Stomach (tissue), 4 donors: Measurements from ENCODE around the gene CAMSAP1.

Source experiments
- CTCF ChIP-seq, 7 experiments: fragments of 450-650 bp in 4 of 7; fragments of 200-600 bp in 3 of 7; sonication (generic) in 3 of 7; IDR thresholded peaks; one replicate each; pipeline ENCODE4 v1.5.1; 2016 to 2019; ENCODE audit warnings: antibody characterized with exemption in 7 of 7, control low read depth in 2 of 7, mild to moderate bottlenecking in 1 of 7
- POLR2A ChIP-seq, 4 donors: fragments of 450-650 bp; IDR thresholded peaks; one replicate each; pipeline ENCODE4 v1.6.1; 2016; ENCODE audit warnings: antibody characterized with exemption in 4 of 4, control low read depth in 2 of 4, mild to moderate bottlenecking in 1 of 4, moderate library complexity in 1 of 4
- POLR2AphosphoS5 ChIP-seq, 3 donors: sonication (generic); formaldehyde crosslinking; IDR thresholded peaks; one replicate each; pipeline ENCODE4 v1.6.1; 2016; ENCODE audit warnings: antibody characterized with exemption in 3 of 3

- TF ChIP-seq CTCF (IDR thresholded peaks at IDR 0.05) (no peak), POLR2AphosphoS5 (IDR thresholded peaks at IDR 0.05) (no peak), POLR2A (IDR thresholded peaks at IDR 0.05) (no peak)
Observed at GRCh38 chr9:135850737-135851136, 56.6 kb downstream of the CAMSAP1 start.
